ENCODE data around the gene CKB. TPM values are rescaled to one million over a fixed set of nuclear protein-coding genes. Genes with fewer than 3 reads are reported as not detected.
A peak's percentile ranks its signal among the peaks of the same experiment; 100 is the strongest.

The CKB gene
- polyA plus RNA-seq, 2 of the 4 experiments (the other 2 are of a cell fraction), result 52.3 to 79.8 TPM

DNA sequence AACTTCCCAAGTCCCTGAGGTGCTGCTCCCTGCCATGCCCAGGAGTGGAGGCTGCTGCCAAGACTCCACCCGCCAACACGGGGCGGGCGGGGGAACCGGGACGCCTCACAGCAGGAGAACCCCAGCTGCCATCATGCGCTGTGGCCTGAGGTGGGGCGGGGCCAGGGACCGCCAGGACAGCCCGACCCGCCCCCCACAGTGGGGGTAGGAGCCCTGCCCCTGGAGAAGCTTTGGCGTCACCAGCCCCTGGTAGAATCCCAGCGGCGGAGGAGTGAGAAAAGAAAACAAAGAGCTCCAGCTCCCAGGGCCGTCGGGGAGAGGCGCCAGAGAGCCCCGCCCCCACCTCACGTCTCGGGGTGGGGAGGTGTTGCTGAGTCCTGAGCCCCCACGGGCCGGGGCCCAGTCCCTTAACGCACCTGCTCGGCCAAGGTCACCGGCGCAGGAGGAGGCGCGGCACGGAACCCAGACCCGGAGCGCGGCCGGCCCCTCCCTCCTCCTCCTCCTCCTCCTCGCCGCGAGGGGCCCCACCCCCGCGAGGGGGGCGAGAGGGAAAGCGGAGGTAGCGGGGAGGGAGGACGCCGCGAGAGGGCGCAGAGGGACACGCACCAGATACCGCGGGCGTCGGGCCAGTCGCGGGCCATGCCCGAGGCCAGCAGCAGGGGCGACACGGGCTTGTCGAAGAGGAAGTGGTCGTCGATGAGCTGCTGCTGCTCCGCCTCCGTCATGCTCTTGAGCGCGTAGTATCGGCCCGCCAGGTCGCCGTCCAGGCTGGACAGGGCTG is 1.8 kb downstream of the CKB start (continued):
- TF ChIP-seq RNF2 (IDR thresholded peaks at IDR 0.05; ENCODE audit: borderline replicate concordance, low read depth) (no peak), NPAS2 (CRISPR knock-in tag; IDR thresholded peaks at IDR 0.05; ENCODE audit: borderline replicate concordance) (no peak), NR3C1 (IDR thresholded peaks at IDR 0.05) (no peak), JUN (IDR thresholded peaks at IDR 0.05) (peak in 1 of 2 experiments; percentile 31; a peak in 2 of 5 replicates), RARB (CRISPR knock-in tag; IDR thresholded peaks at IDR 0.05) (no peak), HDAC2 (IDR thresholded peaks at IDR 0.05) (no peak), MAZ (IDR thresholded peaks at IDR 0.05; ENCODE audit: borderline replicate concordance, low read depth, low read length) (peak; percentile 87; the same call in 1 of the 2 replicates), ESRRA (IDR thresholded peaks at IDR 0.05; ENCODE audit: borderline replicate concordance, low read length) (no peak), CHD4 (IDR thresholded peaks at IDR 0.05; ENCODE audit: borderline replicate concordance) (no peak), RAD21 (conservative IDR thresholded peaks at IDR 0.05 in 1 of 2, IDR thresholded peaks at IDR 0.05 in 1 of 2) (peak in 1 of 2 experiments; percentile 31; a peak in 2 of 5 replicates), CBX2 (IDR thresholded peaks at IDR 0.05; ENCODE audit: borderline replicate concordance, low read depth) (no peak), EP300 (IDR thresholded peaks at IDR 0.05) (no peak), MAFK (IDR thresholded peaks at IDR 0.05; ENCODE audit: partially characterized antibody) (no peak)
- TF ChIP-seq, protein P1, sequence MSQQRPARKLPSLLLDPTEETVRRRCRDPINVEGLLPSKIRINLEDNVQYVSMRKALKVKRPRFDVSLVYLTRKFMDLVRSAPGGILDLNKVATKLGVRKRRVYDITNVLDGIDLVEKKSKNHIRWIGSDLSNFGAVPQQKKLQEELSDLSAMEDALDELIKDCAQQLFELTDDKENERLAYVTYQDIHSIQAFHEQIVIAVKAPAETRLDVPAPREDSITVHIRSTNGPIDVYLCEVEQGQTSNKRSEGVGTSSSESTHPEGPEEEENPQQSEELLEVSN (IDR thresholded peaks at IDR 0.05; ENCODE audit: borderline replicate concordance, low read depth), result peak; percentile 77
- TF ChIP-seq, protein P2, sequence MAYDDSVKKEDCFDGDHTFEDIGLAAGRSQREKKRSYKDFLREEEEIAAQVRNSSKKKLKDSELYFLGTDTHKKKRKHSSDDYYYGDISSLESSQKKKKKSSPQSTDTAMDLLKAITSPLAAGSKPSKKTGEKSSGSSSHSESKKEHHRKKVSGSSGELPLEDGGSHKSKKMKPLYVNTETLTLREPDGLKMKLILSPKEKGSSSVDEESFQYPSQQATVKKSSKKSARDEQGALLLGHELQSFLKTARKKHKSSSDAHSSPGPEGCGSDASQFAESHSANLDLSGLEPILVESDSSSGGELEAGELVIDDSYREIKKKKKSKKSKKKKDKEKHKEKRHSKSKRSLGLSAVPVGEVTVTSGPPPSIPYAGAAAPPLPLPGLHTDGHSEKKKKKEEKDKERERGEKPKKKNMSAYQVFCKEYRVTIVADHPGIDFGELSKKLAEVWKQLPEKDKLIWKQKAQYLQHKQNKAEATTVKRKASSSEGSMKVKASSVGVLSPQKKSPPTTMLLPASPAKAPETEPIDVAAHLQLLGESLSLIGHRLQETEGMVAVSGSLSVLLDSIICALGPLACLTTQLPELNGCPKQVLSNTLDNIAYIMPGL (CRISPR knock-in tag; IDR thresholded peaks at IDR 0.05; ENCODE audit: borderline replicate concordance), result no peak
- TF ChIP-seq, protein P3, sequence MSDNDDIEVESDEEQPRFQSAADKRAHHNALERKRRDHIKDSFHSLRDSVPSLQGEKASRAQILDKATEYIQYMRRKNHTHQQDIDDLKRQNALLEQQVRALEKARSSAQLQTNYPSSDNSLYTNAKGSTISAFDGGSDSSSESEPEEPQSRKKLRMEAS (IDR thresholded peaks at IDR 0.05), result peak; percentile 77
- TF ChIP-seq, protein P4, sequence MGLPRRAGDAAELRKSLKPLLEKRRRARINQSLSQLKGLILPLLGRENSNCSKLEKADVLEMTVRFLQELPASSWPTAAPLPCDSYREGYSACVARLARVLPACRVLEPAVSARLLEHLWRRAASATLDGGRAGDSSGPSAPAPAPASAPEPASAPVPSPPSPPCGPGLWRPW (IDR thresholded peaks at IDR 0.05), result no peak
- TF ChIP-seq, protein P5, sequence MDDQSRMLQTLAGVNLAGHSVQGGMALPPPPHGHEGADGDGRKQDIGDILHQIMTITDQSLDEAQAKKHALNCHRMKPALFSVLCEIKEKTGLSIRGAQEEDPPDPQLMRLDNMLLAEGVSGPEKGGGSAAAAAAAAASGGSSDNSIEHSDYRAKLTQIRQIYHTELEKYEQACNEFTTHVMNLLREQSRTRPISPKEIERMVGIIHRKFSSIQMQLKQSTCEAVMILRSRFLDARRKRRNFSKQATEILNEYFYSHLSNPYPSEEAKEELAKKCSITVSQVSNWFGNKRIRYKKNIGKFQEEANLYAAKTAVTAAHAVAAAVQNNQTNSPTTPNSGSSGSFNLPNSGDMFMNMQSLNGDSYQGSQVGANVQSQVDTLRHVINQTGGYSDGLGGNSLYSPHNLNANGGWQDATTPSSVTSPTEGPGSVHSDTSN (IDR thresholded peaks at IDR 0.05), result no peak

DNA sequence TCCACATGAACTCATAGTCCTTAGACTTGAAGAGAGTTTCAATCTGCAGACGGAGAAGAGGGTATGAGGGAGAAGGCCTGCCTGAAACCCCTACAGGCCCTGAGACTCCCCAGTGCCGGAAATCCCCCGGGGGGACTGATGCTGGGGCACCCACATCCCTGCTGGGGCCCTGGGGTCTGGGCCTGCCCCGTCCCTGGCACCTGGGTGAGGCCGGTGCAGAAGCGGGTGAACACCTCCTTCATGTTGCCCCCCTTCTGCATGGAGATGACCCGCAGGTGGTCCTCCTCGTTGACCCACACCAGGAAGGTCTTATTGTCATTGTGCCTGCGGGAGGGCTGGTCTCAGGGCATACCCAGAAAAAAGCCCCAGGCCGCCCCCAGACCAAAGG is 2.4 kb downstream of the CKB start:
- TF ChIP-seq, protein P6, sequence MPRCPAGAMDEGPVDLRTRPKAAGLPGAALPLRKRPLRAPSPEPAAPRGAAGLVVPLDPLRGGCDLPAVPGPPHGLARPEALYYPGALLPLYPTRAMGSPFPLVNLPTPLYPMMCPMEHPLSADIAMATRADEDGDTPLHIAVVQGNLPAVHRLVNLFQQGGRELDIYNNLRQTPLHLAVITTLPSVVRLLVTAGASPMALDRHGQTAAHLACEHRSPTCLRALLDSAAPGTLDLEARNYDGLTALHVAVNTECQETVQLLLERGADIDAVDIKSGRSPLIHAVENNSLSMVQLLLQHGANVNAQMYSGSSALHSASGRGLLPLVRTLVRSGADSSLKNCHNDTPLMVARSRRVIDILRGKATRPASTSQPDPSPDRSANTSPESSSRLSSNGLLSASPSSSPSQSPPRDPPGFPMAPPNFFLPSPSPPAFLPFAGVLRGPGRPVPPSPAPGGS (IDR thresholded peaks at IDR 0.05), result no peak
- no peak for TF ChIP-seq RNF2 (IDR thresholded peaks at IDR 0.05; ENCODE audit: borderline replicate concordance, low read depth)
- no peak for TF ChIP-seq HOXB13 (CRISPR knock-in tag; IDR thresholded peaks at IDR 0.05; ENCODE audit: low read depth)
- TF ChIP-seq, protein P7, sequence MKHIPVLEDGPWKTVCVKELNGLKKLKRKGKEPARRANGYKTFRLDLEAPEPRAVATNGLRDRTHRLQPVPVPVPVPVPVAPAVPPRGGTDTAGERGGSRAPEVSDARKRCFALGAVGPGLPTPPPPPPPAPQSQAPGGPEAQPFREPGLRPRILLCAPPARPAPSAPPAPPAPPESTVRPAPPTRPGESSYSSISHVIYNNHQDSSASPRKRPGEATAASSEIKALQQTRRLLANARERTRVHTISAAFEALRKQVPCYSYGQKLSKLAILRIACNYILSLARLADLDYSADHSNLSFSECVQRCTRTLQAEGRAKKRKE (CRISPR knock-in tag; IDR thresholded peaks at IDR 0.05; ENCODE audit: low read depth), result no peak
- TF ChIP-seq, protein P4 (IDR thresholded peaks at IDR 0.05), result no peak
- WGBS (ENCODE audit: missing lambda C conversion rate), result 92% methylated on average over 9 of the region's 10 CpGs
- DNase-seq (ENCODE audit: low read depth in 1 of 2, low spot score in 1 of 2) (no peak), FAIRE-seq (no peak), ATAC-seq (no peak)
- Histone ChIP-seq H3K9me3 (no peaks in the 10 kb centered on the region), H3K4me2 (peak overlapping the region; percentile 100), H3K4me1 (peaks cover 51% of the 10 kb centered on the region), H3K27ac (peak overlapping the region in 1 of 2 experiments; percentile 88; a peak in 2 of 6 replicates), H3K4me3 (no peak overlapping the region)
- ChIA-PET CTCF (interaction anchor here (1.2 to 10.0 kb wide), 6 partner anchors 10 to 254 kb away, joined by 3 to 489 read pairs (median 56); partner anchors contain the start of genes BAG5 and TRMT61A), POLR2A (no interaction called here)

Measured in A549 (cell line).